DOHH2 (cell line): ENCODE results near the gene SLC5A6.

Source experiments
- EZH2phosphoT487 ChIP-seq: fragments of 200-600 bp; sonication (generic); IDR thresholded peaks from 2 replicates; pipeline ENCODE4 v1.6.1; 2017; ENCODE audit warnings: borderline replicate concordance, mild to moderate bottlenecking, antibody characterized with exemption, low read length, moderate library complexity, mixed read lengths
- TF ChIP-seq, protein P1 (sequence below): fragments of 200-600 bp; sonication (generic); IDR thresholded peaks from one replicate; pipeline ENCODE4 v1.5.1; 2014; ENCODE audit warnings: antibody characterized with exemption, mild to moderate bottlenecking, low read depth, low read length; ENCODE audit not compliant: poor library complexity, severe bottlenecking

DNA sequence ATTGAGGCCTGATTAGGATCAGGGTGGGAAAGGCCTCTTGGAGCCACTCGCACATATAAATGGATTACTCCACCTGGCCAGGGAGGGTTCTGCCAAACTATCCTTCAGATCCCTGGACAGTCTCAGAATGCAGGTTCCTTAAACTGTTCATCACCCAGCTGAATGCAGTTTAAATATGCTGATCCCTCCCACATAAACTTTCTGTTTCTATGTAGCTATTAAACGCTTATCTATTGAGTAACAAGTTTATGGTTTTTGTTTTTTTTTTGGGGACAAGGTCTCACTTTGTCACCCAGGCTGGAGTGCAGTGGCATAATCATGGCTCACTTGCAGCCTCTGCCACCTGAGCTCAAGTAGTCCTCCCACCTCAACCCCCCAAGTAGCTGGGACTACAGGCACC lies 7.0 kb upstream of the SLC5A6 start:
- no peak for TF ChIP-seq EZH2phosphoT487
- TF ChIP-seq, protein P1, sequence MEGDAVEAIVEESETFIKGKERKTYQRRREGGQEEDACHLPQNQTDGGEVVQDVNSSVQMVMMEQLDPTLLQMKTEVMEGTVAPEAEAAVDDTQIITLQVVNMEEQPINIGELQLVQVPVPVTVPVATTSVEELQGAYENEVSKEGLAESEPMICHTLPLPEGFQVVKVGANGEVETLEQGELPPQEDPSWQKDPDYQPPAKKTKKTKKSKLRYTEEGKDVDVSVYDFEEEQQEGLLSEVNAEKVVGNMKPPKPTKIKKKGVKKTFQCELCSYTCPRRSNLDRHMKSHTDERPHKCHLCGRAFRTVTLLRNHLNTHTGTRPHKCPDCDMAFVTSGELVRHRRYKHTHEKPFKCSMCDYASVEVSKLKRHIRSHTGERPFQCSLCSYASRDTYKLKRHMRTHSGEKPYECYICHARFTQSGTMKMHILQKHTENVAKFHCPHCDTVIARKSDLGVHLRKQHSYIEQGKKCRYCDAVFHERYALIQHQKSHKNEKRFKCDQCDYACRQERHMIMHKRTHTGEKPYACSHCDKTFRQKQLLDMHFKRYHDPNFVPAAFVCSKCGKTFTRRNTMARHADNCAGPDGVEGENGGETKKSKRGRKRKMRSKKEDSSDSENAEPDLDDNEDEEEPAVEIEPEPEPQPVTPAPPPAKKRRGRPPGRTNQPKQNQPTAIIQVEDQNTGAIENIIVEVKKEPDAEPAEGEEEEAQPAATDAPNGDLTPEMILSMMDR: no peak
